Right lobe of liver (tissue), 6 donors: Measurements from ENCODE around the gene KDM4B. TPM values are rescaled to one million over a fixed set of nuclear protein-coding genes. Genes with fewer than 3 reads are reported as not detected.

Experiments
- ATAC-seq, 4 donors: fragments of 200-7000 bp; cut with Tn5 transposase; one replicate each; pipeline ENCODE4 v1.9.1; 2020; ENCODE audit warnings: mild to moderate bottlenecking in 4 of 4, moderate library complexity in 4 of 4
- DNase-seq, 3 donors: peaks; one replicate each; pipeline ENCODE4 v3.0.0-alpha.2; 2020
- H3K27ac ChIP-seq, 3 donors: fragments of 200-600 bp; one replicate each; pipeline ENCODE4 v1.8.0; 2022
- H3K27me3 ChIP-seq, 2 donors: fragments of 200-600 bp; one replicate each; pipeline ENCODE4 v1.8.0; 2022
- H3K36me3 ChIP-seq, 4 donors: fragments of 200-600 bp; sonication (generic) in 1 of 4; one replicate each; pipeline versions ENCODE4 v1.5.1 to v1.8.0; 2017 to 2022; ENCODE audit warnings: control low read depth in 1 of 4
- H3K4me1 ChIP-seq, 4 donors: fragments of 200-600 bp; sonication (generic) in 1 of 4; one replicate each; pipeline versions ENCODE4 v1.5.1 to v1.8.0; 2017 to 2022; ENCODE audit warnings: control low read depth in 1 of 4
- H3K4me3 ChIP-seq, 3 donors: fragments of 200-600 bp; one replicate each; pipeline ENCODE4 v1.8.0; 2022
- H3K9me3 ChIP-seq, 4 donors: fragments of 200-600 bp; sonication (generic) in 1 of 4; one replicate each; pipeline versions ENCODE4 v1.5.1 to v1.8.0; 2017 to 2022; ENCODE audit warnings: control low read depth in 1 of 4
- CTCF ChIP-seq, 4 donors: fragments of 200-600 bp in 3 of 4; fragments of 450-650 bp in 1 of 4; IDR thresholded peaks; one replicate each; pipeline versions ENCODE4 v1.5.1 to v1.8.0; 2016 to 2022; ENCODE audit warnings: antibody characterized with exemption in 4 of 4, mild to moderate bottlenecking in 2 of 4
- POLR2A ChIP-seq: fragments of 450-650 bp; IDR thresholded peaks from one replicate; pipeline ENCODE4 v1.6.1; 2017; ENCODE audit warnings: antibody characterized with exemption, mild to moderate bottlenecking
- WGBS: methylation state at CpG from one replicate; pipeline ENCODE4 v1.1.6; 2018; ENCODE audit warnings: low coverage, low lambda C conversion rate; ENCODE audit not compliant: insufficient coverage; ENCODE audit errors: missing lambda C conversion rate; 5-methylcytosine and 5-hydroxymethylcytosine counted together
- intact Hi-C, 2 donors: fragments of 100-400 bp; cut with DNase I; formaldehyde crosslinking; loops; one replicate each; pipeline versions ENCODE4 v1.11.2 to v1.14.1; 2022
- total RNA-seq, 6 experiments: library from RNA; depleted of rRNA in 2 of 6; stranded (reverse); fragments of >200 nt in 2 of 6; fragmentation: NEBNext Ultra II Directional in 3 of 6; extraction: Animal tissue kit (Norgen Biotek cat#: 25700) in 3 of 6; gene quantifications; one replicate each; pipeline versions ENCODE4 v1.1.0 to v1.2.4, GENCODE V29; 2016 to 2023
- donor health status: DM: no; HTN: yes; CAD: no.
- donor health status: DM: no; HTN: no; CAD: no.
- donor health status: DM: no; HTN: no; CAD: no.
- donor health status: DM: no; HTN: yes; CAD: no.
- donor health status: DM: no; HTN: yes; CAD: no.

The KDM4B gene
- total RNA-seq, 6 experiments from 2014 or later = 14.2 to 36.9 (median 29.1) TPM

GRCh38 chr19:4967738-4968461 is 1.0 kb upstream of the KDM4B start:
- no peak for TF ChIP-seq CTCF (IDR thresholded peaks at IDR 0.05)
- TF ChIP-seq POLR2A = no peak
- WGBS = 70% methylated on average over 12 of the region's 16 CpGs
- ATAC-seq (no peak), DNase-seq (no peak)
- peak overlapping the region in 2 of 3 donors; percentile 31 to 35 for H3K4me3 ChIP-seq
- no peaks in the 10 kb centered on the region for H3K36me3 ChIP-seq
- H3K27me3 ChIP-seq = no peaks in the 10 kb centered on the region
- peaks cover 0 to 28% (median 8%) of the 10 kb centered on the region in 4 donors for H3K4me1 ChIP-seq
- H3K27ac ChIP-seq = peak overlapping the region in 2 of 3 donors; percentile 52 to 70
- intact Hi-C loops = no loop called here
- no peaks in the 10 kb centered on the region for H3K9me3 ChIP-seq

- DNase-seq (no peak), ATAC-seq (no peak)
- Histone ChIP-seq H3K27ac (peak overlapping the region in 2 of 3 donors; percentile 60 to 71), H3K4me1 (peaks cover 0 to 32% (median 13%) of the 10 kb centered on the region in 4 donors), H3K9me3 (no peaks in the 10 kb centered on the region), H3K4me3 (peak overlapping the region; percentile 54 to 68 (median 58)), H3K27me3 (no peaks in the 10 kb centered on the region), H3K36me3 (no peaks in the 10 kb centered on the region)
- TF ChIP-seq POLR2A = no peak
- TF ChIP-seq CTCF (IDR thresholded peaks at IDR 0.05) = no peak
- intact Hi-C loops = no loop called here
- 0% methylated on average over 3 of the region's 54 CpGs for WGBS
These were observed 419 bp downstream of the KDM4B start for GRCh38 chr19:4969292-4969771.

GRCh38 chr19:4969772-4970531 is 1.0 kb downstream of the KDM4B start:
- intact Hi-C loops = loop anchor here in 1 of 2 donors (10.0 kb wide), 1 partner anchor 55 kb away; no protein-coding TSS in a partner anchor
- no peaks in the 10 kb centered on the region for H3K36me3 ChIP-seq
- ATAC-seq (peak in 3 of 4 donors; percentile 18 to 25 (median 19)), DNase-seq (peak in 1 of 3 donors; percentile 72)
- WGBS = under 1% methylated on average over 23 of the region's 25 CpGs
- peak overlapping the region; percentile 40 to 71 (median 60) for H3K27ac ChIP-seq
- peaks cover 0 to 32% (median 16%) of the 10 kb centered on the region in 4 donors for H3K4me1 ChIP-seq
- H3K9me3 ChIP-seq = no peaks in the 10 kb centered on the region
- no peak for TF ChIP-seq CTCF (IDR thresholded peaks at IDR 0.05)
- peak; percentile 27 for TF ChIP-seq POLR2A
- H3K4me3 ChIP-seq = peak overlapping the region; percentile 54 to 68 (median 58)
- no peaks in the 10 kb centered on the region for H3K27me3 ChIP-seq

- Histone ChIP-seq H3K9me3 (no peaks in the 10 kb centered on the region), H3K36me3 (no peaks in the 10 kb centered on the region), H3K27me3 (no peaks in the 10 kb centered on the region), H3K27ac (peak overlapping the region; percentile 6 to 71 (median 40)), H3K4me3 (peak overlapping the region; percentile 54 to 68 (median 58)), H3K4me1 (peaks cover 0 to 40% (median 16%) of the 10 kb centered on the region in 4 donors)
- DNase-seq (peak in 2 of 3 donors; percentile 57 to 70), ATAC-seq (peak in 2 of 4 donors; percentile 1 to 4)
- 13% methylated on average over 24 of the region's 31 CpGs for WGBS
- intact Hi-C loops = loop anchor here in 1 of 2 donors (10.0 kb wide), 1 partner anchor 54 kb away; no protein-coding TSS in a partner anchor
- TF ChIP-seq POLR2A (no peak), CTCF (IDR thresholded peaks at IDR 0.05) (no peak)
These were observed 1.9 kb downstream of the KDM4B start for GRCh38 chr19:4970558-4971423.
